ENCODE results near the gene PLD1.
"Not testable (repeated sequence)": the region's sequence is repeated elsewhere in the genome, so short reads cannot be mapped to it uniquely, and the experiment has no call there.

The PLD1 gene

DNA sequence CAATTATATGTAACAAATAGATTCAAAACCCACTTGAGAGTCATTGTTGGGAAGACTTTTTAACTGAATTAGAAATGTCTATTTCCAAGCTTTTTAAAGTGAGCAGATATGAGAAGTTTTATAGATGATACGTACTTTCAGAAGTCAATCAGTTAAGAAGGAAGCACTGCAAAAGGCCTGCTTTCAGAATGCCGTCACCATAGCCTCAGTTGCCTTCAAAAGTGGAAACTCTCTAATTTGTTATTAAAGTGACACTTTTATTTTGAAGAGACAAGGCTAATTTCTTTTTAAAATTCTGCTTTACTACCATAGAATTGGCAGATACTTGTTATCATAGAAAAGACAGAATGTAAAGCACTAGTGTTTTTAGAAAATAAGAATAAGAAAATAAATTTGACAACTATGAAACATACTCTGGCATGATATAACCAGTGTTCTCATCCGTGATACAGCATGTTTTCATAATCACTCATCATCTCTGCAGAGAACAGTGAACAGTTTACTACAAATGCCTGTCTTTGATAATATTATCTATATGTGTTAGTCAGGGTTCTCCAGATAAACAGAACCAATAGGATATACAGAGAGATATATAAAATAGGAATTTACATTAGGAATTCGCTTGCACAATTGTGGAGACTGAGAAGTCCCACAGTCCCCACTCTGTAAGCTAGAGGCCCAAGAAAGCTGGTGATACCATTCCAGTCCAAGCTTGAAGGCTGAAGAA is 7.0 kb upstream of the PLD1 start:
- Histone ChIP-seq H3K27ac (no peak overlapping the region), H3K4me3 (no peak overlapping the region)
- no peak for DNase-seq (ENCODE audit: low spot score)
- no peak for TF ChIP-seq CTCF (IDR thresholded peaks at IDR 0.05)

- TF ChIP-seq CTCF (IDR thresholded peaks at IDR 0.05) = no peak
- Histone ChIP-seq H3K4me3 (no peak overlapping the region), H3K27ac (no peak overlapping the region)
- no peak for DNase-seq (ENCODE audit: low spot score)
Measured at GRCh38 chr3:171815973-171816595, 5.8 kb upstream of the PLD1 start.

GRCh38 chr3:171814662-171815061 is 4.4 kb upstream of the PLD1 start:
- not testable (repeated sequence) for H3K27ac ChIP-seq; DNase-seq (ENCODE audit: low spot score); H3K4me3 ChIP-seq

- Histone ChIP-seq H3K4me3 (no peak overlapping the region), H3K27ac (peak overlapping the region; percentile 16 to 23)
- no peak for DNase-seq (ENCODE audit: low spot score)
- no peak for TF ChIP-seq CTCF (IDR thresholded peaks at IDR 0.05)
Measured at GRCh38 chr3:171813897-171814460, 3.7 kb upstream of the PLD1 start.

GRCh38 chr3:171813278-171813896 is 3.1 kb upstream of the PLD1 start:
- peak overlapping the region; percentile 16 to 23 for H3K27ac ChIP-seq
- H3K4me3 ChIP-seq = no peak overlapping the region
- no peak for DNase-seq (ENCODE audit: low spot score)
- TF ChIP-seq CTCF (IDR thresholded peaks at IDR 0.05) = no peak

GRCh38 chr3:171812811-171813210 is 2.5 kb upstream of the PLD1 start:
- no peak for TF ChIP-seq CTCF (IDR thresholded peaks at IDR 0.05)
- no peak overlapping the region for H3K27ac ChIP-seq
- no peak overlapping the region for H3K4me3 ChIP-seq

GRCh38 chr3:171811913-171812335 is 1.6 kb upstream of the PLD1 start:
- Histone ChIP-seq H3K4me3 (no peak overlapping the region), H3K27ac (peak overlapping the region in 1 of 2 donors; percentile 92)
- no peak for TF ChIP-seq CTCF (IDR thresholded peaks at IDR 0.05)
- no peak for DNase-seq (ENCODE audit: low spot score)

More at GRCh38 chr3:171812811-171813210, 2.5 kb upstream of the PLD1 start:
- DNase-seq (ENCODE audit: low spot score) = no peak
